SKM-1 treated with dmso at 0.1 percent for 144 hours (cell line): ENCODE measurements around the gene PKD1.

Source experiments
- DNase-seq: peaks from one replicate; lab custom pipeline; 2025; ENCODE audit not compliant: unreplicated experiment; lab: John Stamatoyannopoulos, UW

PKD1 gene

DNA sequence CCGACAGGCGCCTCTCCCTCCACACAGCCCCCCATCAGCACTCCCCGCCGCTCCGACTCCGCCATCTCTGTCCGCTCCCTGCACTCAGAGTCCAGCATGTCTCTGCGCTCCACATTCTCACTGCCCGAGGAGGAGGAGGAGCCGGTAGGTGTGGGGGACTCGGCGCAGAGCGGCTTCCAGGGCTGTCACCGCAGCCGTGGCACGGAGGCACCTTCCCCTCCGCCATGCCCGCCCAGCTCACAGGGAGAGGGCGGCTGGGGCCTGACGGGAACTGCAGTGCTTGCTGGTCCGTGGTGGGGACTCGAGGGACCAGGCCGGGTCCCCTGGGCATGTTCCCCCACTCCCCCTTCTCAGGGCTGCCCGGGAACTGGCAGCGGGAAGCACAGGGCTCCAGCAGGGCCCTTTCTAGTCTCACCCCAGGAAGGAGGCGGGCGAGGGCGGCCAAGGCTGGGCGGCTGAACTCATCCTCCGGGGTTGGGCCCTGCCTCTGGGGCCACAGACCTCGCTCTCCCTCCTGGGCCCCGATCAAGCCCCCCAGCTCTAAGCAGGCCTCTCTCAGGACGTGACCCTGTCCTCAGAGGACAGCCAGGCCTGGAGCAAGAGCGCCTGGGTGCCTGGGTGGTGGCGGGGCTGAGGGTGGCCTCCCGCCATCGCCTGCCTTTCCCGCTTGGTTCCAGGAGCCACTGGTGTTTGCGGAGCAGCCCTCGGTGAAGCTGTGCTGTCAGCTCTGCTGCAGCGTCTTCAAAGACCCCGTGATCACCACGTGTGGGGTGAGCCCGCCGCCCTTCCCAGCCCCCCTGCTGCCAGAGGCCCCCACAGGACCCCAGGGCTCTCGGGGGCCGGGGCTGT lies 35.1 kb upstream of the PKD1 start:
- DNase-seq = no peak

DNA sequence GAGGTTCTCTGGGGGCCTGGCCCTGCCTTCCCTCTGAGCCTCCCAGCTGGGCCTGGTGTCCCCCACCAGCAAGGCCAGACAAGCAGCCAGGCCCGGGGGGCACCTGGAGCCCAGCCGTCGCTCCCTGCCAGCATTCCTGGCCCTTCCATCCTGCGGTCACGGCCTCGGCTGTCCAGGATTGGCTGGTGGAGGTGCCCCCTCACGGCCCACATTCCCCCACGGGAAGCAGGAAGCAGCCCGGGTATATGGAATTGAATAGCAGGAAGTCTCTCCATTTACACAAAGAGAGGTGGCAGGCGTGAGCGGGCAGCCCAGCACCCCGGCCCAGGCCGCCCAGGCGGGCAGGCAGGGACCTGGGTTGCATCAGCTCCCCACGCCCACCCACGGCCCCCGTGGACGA lies 34.4 kb upstream of the PKD1 start:
- DNase-seq = no peak

DNA sequence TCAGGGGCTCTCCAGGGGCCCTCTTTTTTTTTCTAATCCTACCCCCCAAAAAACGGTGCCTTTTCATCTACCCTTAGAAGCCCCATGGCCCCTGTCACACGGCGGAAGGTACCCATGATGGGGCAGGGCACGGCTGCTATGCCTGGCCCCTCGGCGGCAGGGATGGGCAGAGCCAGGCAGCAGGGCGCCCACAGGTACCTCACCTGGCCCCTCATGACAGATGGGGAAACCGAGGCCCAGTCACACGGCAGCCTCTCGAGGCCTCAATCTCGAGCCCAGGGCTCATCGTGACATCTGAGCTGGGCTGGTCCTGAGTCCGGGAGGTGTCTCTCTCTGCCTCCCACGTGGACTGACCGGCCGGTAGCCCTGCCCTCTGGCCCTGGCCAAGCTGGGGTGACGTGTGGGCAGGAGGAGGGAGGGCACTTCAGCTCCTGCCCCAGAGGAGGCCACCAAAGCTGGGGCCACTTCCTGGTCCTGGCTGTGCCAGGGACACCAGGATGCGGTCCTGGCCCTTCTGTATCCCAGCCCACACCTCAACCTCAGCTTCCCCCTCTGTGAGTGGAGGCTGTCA lies 31.5 kb upstream of the PKD1 start:
- no peak for DNase-seq

DNA sequence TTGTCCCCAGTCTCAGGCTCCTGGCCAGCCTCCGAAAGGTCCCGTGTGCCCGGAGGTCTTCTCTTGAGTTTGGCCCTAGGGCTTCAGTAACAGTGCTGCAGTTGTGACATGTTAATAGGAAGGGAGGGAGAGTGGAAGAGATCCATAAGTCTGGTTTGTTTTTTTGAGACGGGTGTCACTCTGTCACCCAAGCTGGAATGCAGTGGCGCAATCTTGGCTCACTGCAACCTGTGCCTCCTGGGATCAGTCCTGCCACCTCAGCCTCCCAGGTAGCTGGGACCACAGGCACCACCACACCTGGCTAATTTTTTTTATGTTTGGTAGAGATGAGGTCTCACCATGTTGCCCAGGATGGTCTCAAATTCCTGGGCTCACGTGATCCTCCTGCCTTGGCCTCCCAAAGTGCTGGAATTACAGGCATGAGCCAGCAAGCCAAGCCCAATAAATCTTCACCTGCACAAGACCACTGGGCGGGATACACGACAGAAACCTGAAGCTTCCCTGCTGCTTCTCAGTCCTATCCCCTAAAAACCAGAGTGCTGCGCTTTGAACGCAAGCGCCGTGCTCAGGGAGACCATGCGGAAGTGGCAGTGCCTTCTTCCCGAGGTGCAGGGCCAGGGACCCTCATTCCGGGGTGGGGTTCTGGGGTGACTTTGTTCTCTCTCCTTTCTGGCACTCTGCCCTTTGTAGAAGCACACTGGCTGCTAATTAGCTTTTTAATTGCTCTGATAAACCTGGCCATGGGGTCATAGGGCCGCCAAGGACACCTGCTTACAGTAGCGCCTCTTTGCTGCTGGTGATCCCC lies 30.8 kb upstream of the PKD1 start:
- DNase-seq = no peak

DNA sequence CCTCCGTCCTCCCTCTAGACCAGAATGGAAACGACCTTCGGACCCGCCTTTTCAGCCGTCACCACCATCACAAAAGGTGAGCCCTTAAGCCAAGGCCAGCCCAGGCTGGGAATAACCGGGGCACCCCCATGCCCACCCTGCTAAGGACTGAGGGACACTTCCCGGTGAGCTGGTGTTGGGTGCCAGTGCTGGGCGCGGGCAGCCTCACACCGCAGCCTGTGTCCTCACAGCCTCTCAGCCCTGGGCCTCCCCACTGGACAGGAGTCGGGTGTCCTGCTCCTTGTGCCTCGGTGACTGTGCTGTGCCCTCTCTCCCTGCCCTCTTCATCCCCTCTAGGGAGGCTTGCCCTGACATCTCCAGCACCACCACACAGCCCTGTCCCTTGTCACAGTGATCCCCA lies 30.2 kb upstream of the PKD1 start:
- no peak for DNase-seq

DNA sequence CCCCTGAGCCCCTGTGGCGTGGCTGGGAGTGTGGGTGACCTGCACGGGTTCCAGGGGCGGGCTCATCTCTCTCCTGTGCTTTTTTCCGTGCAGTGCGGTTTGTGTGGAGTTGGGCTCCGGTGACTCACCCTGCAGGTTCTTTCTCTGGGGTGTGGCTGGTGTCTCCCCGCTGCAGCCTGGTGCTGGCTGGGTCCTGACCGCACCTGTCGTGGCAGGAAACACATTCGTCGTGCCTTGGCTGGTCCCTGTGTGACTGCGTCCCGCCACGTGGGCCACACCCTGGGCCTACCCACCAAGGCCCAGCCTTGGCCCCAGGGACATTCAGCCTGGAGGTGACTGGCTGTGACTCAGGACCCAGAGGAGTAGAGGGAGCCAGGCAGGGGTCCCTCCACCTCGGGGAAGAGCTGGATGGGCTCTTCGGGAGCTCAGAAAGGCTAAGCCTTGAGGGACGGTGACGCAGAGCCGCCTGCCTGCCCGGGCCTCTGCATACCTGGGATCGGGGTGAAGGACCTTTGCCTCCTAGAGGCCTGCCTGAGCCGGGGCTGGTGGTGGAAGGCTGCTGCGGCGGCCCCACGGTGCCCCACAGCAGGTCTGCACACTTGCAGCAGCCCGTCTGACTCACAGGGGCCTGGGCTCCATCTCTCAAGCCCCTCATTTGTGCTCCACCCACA lies 27.6 kb upstream of the PKD1 start:
- no peak for DNase-seq

DNA sequence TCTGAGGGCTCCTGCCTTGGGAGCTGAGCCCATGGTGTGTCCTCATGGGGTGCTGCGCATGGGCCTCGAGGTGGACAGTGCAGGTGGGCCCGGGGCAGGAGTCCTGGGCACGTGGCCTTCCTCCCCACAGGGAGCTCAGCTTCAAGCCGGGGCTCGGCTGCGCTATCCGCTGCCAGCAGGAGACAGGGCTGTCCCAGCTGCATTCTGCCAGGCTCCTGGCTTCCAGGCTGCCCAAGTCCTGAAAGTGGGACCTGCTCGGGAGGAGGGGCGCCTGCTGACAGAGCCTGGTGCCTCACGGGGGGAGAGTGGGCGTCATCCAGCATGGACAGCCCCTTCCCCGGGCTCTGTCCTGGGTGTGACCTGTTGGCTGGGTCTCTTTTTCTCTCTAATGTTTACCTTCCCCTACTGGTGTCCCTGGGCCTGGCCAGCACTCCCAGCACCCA lies 27.0 kb upstream of the PKD1 start:
- no peak for DNase-seq

DNA sequence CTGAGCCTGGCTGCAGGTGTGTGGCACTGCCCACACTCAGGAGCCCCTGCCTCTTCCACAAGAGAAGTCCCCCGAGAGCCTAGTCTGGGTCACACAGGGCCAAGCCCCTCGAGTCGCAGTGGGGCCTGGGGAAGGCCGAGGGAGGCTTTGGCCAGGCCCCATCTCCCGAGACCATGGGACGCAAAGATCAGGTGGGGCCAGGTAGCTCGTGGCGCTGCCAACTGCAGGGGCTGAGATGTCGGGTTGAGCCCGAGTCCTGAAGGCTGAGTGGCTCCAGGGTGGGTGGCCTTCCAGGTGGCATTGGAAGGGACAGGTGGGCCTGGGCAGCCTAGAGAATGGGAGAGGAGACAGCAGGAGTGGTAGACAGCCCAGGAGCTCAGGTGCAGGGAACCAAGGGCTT lies 26.2 kb upstream of the PKD1 start:
- no peak for DNase-seq

DNA sequence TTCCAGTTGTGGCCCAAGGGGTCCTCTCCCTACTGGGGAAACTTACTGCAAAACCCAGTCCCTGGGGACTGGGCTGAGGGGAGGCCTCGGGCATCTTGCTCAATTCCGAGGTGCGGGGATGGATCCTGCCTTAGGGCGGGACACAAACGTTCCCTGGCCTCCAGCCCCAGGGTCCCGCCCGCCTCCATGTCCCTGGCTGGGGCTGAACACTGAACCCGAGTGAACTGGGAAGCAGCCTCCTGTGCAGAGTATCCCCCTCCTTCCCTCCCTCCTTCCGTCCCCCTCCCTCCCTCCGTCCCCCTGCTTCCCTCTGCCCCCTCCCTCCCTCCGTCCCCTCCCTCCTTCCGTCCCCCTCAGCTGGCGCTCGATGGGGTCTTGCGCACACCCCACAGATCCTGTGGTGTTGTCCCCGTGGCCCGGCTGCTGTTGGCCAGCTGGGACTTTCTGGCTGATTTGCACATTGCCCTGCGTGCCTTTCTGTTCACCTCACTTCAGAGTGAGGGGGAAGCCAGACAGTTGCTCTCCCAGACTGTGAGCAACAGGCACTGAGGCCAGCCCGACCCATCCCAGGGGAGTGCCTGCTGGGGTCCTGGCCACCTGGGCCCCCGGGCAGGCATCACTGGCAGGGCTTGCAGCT lies 25.3 kb upstream of the PKD1 start:
- DNase-seq = no peak

DNA sequence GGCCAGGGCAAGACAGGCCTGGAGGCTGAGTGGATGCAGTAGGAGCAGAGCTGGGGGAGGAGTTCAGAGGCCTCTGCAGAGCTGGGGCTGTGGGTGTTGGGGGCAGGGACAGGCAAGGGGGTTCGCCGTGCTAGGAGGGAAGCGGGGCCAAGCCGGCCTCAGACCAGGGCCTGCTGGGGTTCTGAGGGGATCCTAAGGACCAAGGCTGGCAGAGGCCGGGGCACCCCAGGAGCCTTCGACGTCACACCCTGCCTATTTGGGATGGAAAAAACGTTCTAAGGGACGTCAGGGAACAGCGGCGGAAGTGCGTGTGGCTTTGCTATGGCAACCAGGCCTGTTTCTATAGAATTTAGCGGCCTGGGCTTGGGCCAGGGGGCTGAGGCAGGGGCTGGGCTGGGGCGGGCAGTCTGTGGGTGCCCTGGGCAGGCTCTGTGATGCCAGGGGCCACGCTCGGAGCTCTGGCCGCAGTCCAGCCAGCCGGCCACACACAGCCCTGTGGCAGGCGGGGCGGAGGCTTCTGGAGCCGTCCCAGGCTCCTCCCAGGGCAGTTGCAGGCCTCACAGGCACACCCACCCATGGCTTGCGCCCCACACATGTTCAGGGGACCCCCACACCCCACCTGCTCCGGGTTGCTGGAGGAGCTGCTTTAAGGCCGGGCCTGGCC lies 23.6 kb upstream of the PKD1 start:
- DNase-seq = no peak

DNA sequence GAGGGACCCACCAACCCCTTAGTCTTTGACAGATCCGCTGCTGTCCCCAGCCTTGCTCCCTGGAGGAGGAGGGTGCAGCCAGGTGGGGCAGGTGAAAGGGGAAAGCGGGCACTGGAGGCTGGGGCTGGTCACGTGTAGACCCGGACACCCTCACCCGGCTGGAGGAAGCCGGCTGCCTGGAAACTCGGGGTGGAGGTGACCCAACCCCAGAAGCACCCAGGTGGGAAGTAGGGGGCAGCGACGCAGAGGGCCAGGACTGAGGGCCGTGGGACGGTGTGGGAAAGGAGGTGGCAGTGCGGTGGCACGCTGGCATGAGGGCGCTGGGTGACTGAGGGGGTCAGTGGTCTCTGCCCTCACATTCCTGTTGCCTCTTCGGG lies 22.6 kb upstream of the PKD1 start:
- DNase-seq = no peak

DNA sequence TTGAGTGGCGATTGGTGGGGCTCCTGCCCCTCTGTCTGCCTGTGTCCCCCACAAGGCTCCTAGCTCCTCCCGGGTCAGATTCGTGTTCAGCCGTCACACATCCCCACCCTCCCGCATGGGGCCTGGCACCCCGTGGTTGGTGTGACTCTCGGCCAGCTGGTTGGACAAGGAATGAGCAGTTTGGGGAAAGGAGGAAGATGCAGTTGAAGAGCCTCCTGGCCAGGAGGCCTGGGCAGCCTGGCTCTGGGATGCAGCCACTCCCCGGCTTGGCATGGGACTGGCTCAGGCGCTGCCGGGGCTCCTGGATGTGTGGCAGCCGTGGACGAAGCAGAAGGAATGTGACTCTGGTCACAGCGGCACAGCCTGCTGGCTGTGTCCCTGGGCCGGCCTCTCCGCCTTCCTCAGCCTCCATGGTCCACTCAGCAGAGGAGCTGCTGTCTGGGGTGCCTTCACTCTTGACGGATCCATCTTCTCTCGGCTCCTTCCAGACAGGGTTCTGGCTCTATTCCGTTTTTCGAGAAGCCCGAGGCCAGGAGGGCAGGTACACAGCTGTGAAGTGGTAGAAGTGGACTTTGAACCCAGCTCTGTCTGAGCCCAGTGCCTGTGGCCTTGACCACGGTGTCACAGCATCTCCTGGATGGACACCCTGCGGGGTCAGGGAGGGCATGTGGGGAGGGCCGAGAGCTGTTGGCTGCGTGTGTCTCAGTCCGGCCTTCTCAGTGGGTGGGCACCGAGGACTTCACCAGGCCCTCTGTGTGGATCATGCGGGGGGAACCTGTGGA lies 22.0 kb upstream of the PKD1 start:
- no peak for DNase-seq

DNA sequence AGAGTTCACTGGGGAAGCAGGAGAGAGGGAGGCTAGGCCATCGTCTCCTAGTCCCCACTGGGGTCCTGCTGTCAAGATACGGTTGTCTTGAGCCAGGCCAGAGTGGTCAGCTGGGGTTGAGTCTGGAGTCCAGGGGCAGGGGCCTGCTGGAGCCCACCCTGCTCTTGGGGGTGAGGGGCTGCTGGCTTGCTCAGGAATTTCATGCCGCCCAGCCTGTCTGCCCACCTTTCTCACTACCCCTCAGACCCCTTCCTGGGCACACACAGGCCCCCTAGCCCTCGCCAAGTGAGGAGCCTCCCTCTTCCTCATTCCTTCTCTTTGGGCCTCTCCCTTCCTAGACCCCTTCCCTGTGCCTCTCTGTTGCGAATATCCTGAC lies 21.1 kb upstream of the PKD1 start:
- no peak for DNase-seq

DNA sequence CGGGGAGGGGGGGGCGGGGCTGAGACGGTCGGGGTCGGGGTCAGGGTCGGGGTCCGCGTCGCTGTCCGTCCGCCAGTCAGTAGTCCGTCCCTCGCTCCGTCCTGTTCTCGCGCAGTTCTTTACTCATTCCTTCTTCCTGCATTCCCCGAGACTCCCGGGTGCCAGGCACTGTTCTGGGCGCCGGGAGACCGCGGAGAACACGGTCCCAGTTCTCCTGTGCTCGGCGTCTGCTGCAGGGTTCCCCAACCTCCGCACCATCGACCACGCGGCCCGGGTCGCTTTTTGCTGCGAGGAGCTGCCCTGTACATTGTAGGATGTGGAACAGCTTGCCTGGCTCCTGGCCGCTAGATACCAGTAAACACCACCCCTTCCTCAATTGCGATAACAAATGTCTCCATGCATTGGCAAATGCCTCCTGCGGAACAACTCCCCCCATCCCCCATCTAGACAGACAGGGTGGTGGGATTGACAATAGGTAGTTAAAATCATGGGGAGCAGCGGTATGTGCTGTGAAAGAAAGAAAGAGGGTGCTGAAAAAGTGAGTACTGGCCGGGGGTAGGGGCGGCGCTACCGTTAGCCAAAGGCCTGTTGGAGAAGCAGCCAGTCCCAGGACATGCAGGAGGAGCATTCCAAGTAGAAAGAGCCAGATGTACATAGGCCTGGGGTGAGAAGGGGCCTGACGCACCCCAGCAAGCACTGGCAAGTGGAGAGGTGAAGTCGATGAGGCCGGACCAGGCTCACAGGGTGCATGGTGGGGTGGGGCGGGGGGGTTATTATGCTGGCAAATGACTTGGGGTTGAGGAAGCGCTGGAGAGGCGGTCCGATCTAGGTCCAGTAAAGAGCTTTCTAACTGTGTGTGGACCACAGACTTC lies 20.5 kb upstream of the PKD1 start:
- no peak for DNase-seq

DNA sequence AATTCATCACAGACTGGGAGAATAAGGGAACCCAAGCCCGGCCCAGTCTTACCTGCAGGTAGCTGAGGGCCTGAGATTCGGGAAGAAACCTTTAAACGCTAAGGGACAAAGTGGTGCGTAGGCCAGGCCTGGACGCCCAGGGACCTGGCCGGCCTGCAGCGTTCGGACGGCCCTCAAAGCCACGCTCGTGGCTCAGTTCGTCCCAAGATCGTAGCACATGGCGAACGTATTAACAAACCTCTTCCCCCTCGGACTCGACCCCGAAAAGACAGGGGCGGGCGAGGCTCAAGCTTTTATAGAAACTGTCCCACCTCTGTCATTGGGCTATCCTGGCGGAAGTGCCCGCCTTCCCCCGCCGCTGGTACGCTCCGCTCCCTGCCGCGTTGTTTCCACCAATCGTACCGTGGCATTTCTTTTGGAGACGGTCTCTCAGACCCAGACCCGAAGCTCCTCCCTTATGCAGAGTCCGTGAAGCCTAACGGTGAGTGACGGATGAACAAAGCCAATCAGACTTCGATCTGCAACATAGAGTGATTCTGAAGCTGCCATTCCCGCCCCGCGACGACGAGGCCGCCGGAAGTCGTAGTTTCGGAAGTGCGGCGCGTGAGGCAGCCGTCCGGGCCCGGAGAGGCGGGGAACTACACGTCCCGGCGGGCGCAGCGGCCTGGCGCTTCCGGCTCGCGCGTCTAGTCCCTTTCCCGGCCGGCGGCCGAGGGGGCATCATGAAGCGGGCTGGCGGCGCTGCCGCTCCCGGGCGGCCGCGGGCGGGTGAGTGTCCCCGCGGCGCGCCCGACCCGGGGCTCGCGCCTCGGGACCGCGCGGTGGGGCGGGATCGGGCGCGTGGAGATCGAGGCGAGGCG lies 19.6 kb upstream of the PKD1 start, which contains the start of gene TRAF7:
TRAF7 (plus strand) TSS at position 692 of the 860 bp plus-strand sequence. CDS start 8,139 bp downstream, outside the sequence.
- DNase-seq = peak; percentile 99

DNA sequence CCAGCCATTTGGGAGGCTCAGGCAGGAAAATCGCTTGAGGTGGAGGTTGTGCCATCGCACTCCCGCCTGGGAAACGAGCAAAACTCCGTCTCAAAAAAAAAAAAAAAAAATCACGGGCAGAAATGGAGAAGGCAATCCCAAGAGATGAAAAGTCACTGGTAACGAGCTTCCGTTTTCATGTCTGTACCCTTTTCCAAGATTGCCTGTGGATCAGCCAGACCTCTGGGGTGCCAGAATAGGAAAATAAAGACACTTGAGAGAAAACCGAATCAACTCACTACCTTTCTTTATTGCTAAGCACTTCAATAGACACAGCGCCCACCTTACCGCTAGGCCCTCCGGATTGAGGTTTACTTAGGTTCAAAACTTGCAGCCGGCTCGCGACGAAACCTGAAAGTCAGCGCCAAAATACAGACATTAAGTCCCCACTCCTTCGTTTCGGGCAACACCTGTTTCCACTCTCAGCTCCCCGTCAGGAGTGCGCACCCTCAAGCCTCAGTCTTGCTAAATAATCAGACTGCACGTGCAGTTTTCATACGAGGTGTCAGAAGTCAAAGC lies 18.9 kb upstream of the PKD1 start:
- DNase-seq = no peak
